KMS-11 (cell line): ENCODE results near the gene ZAP70.

Experiments
- H2AFZ ChIP-seq: fragments of 200-600 bp; sonication (generic); 2 replicates; pipeline ENCODE4 v1.6.1; 2016; ENCODE audit warnings: antibody characterized with exemption, mixed run types, low read depth
- H3K27ac ChIP-seq: fragments of 200-600 bp; sonication (generic); 2 replicates; pipeline ENCODE4 v1.6.1; 2016; ENCODE audit warnings: mild to moderate bottlenecking, mixed run types
- H3K27me3 ChIP-seq: fragments of 200-600 bp; sonication (generic); 2 replicates; pipeline ENCODE4 v1.6.1; 2017; ENCODE audit warnings: mild to moderate bottlenecking, low read depth, mixed run types, moderate library complexity; ENCODE audit not compliant: insufficient read depth
- H3K36me3 ChIP-seq: fragments of 200-600 bp; sonication (generic); 2 replicates; pipeline ENCODE4 v1.6.1; 2017; ENCODE audit warnings: mild to moderate bottlenecking, mixed run types; ENCODE audit not compliant: insufficient read depth
- H3K4me1 ChIP-seq: fragments of 200-600 bp; sonication (generic); 2 replicates; pipeline ENCODE4 v1.6.1; 2016; ENCODE audit warnings: mild to moderate bottlenecking, low read depth, mixed run types; ENCODE audit not compliant: poor library complexity, severe bottlenecking
- H3K4me2 ChIP-seq: fragments of 200-600 bp; sonication (generic); 2 replicates; pipeline ENCODE4 v1.7.0; 2016; ENCODE audit warnings: mild to moderate bottlenecking, mixed run types
- H3K4me3 ChIP-seq: fragments of 200-600 bp; sonication (generic); IDR thresholded peaks from 2 replicates; pipeline ENCODE4 v1.6.1; 2017; ENCODE audit warnings: low read depth, low read length, mixed read lengths; ENCODE audit not compliant: insufficient read depth
- H3K79me2 ChIP-seq: fragments of 200-600 bp; sonication (generic); 2 replicates; pipeline ENCODE4 v1.6.1; 2016; ENCODE audit warnings: low read depth, mixed run types; ENCODE audit not compliant: insufficient read depth
- H3K9ac ChIP-seq: fragments of 200-600 bp; sonication (generic); 2 replicates; pipeline ENCODE4 v1.6.1; 2016; ENCODE audit warnings: mild to moderate bottlenecking, mixed run types
- H4K20me1 ChIP-seq: fragments of 200-600 bp; sonication (generic); 2 replicates; pipeline ENCODE4 v1.6.1; 2016; ENCODE audit warnings: mild to moderate bottlenecking, mixed run types; ENCODE audit not compliant: insufficient read depth
- CTCF ChIP-seq: fragments of 200-600 bp; sonication (generic); conservative IDR thresholded peaks from 2 replicates; pipeline ENCODE4 v1.6.1; 2017; ENCODE audit warnings: low read depth, mild to moderate bottlenecking, antibody characterized with exemption, low read length, moderate library complexity, mixed read lengths

The ZAP70 gene

GRCh38 chr2:97714084-97714949 lies 941 bp downstream of the ZAP70 start:
- H3K4me1 ChIP-seq: no peaks in the 10 kb centered on the region
- no peak overlapping the region for H3K27ac ChIP-seq
- H3K4me3 ChIP-seq: no peak overlapping the region
- H3K27me3 ChIP-seq: no peaks in the 10 kb centered on the region
- no peaks in the 10 kb centered on the region for H3K79me2 ChIP-seq
- H3K4me2 ChIP-seq: no peak overlapping the region
- H3K9ac ChIP-seq: no peak overlapping the region
- H4K20me1 ChIP-seq: no peaks in the 10 kb centered on the region
- H3K36me3 ChIP-seq: no peaks in the 10 kb centered on the region
- TF ChIP-seq CTCF: no peak
- H2AFZ ChIP-seq: no peak overlapping the region

GRCh38 chr2:97714950-97715652 lies 1.7 kb downstream of the ZAP70 start:
- H2AFZ ChIP-seq: no peak overlapping the region
- H3K4me1 ChIP-seq: no peaks in the 10 kb centered on the region
- TF ChIP-seq CTCF: no peak
- H3K36me3 ChIP-seq: no peaks in the 10 kb centered on the region
- no peak overlapping the region for H3K9ac ChIP-seq
- no peak overlapping the region for H3K4me2 ChIP-seq
- no peak overlapping the region for H3K4me3 ChIP-seq
- H3K79me2 ChIP-seq: no peaks in the 10 kb centered on the region
- no peaks in the 10 kb centered on the region for H4K20me1 ChIP-seq
- H3K27ac ChIP-seq: no peak overlapping the region
- no peaks in the 10 kb centered on the region for H3K27me3 ChIP-seq

GRCh38 chr2:97715951-97716694 lies 2.7 kb downstream of the ZAP70 start:
- H3K4me2 ChIP-seq: no peak overlapping the region
- no peaks in the 10 kb centered on the region for H3K36me3 ChIP-seq
- no peaks in the 10 kb centered on the region for H3K79me2 ChIP-seq
- H3K4me3 ChIP-seq: no peak overlapping the region
- no peaks in the 10 kb centered on the region for H4K20me1 ChIP-seq
- H3K4me1 ChIP-seq: no peaks in the 10 kb centered on the region
- no peak overlapping the region for H3K27ac ChIP-seq
- no peak overlapping the region for H2AFZ ChIP-seq
- H3K9ac ChIP-seq: no peak overlapping the region
- no peaks in the 10 kb centered on the region for H3K27me3 ChIP-seq
- no peak for TF ChIP-seq CTCF

GRCh38 chr2:97716695-97717612 lies 3.6 kb downstream of the ZAP70 start:
- Histone ChIP-seq H3K79me2 (no peaks in the 10 kb centered on the region), H3K36me3 (no peaks in the 10 kb centered on the region), H3K4me3 (no peak overlapping the region), H3K4me2 (no peak overlapping the region), H3K4me1 (no peaks in the 10 kb centered on the region), H3K27ac (no peak overlapping the region), H3K27me3 (no peaks in the 10 kb centered on the region), H3K9ac (no peak overlapping the region), H2AFZ (no peak overlapping the region), H4K20me1 (no peaks in the 10 kb centered on the region)
- TF ChIP-seq CTCF: no peak
